ENCODE results near the gene GRID1.

DNA sequence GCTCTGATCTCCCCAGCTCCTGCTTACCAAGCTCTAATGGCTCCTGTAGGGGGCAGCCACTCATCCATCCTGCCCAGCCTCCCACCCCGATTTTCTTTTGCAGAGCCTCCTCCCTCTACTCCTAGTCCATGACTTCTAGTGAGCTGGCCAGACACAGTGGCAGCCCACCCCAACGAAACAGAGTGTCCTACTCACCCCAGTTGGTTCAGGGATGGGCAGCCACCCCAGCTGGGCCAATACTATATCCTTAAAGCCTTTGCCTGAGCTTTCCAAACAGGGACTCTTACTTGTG is 77.1 kb downstream of the GRID1 start:
- TF ChIP-seq GATA2 (IDR thresholded peaks at IDR 0.05; ENCODE audit: low read depth, low read length) (no peak), GATA3 (IDR thresholded peaks at IDR 0.05; ENCODE audit: low read depth, low read length) (no peak)

Data from SH-SY5Y (cell line).